Stimulated activated CD8-positive, alpha-beta memory T cell treated with anti-CD3 and anti-CD28 coated beads, Interleukin-7, amount 100 ng/mL, for 4 hours (primary cell): ENCODE results near the gene CNR2.
"Not testable (repeated sequence)": the region's sequence is repeated elsewhere in the genome, so short reads cannot be mapped to it uniquely, and the experiment has no call there.

Experiments used
- DNase-seq, 2 donors: peaks; one replicate each; pipeline ENCODE4 v3.0.0-alpha.2; 2020; ENCODE audit warnings: low read depth in 2 of 2

CNR2 gene

GRCh38 chr1:23916209-23917131 lies 3.3 kb upstream of the CNR2 start:
- peak; percentile 23 to 42 for DNase-seq

GRCh38 chr1:23915466-23915865 lies 2.3 kb upstream of the CNR2 start:
- no peak for DNase-seq

- no peak for DNase-seq
Observed at GRCh38 chr1:23914921-23915320, 1.8 kb upstream of the CNR2 start.

GRCh38 chr1:23911921-23912320 lies 1.2 kb downstream of the CNR2 start:
- no peak for DNase-seq

GRCh38 chr1:23910553-23911246 lies 2.5 kb downstream of the CNR2 start:
- DNase-seq: no peak

- no peak for DNase-seq
Observed at GRCh38 chr1:23910144-23910543, 3.0 kb downstream of the CNR2 start.

- no peak for DNase-seq
Observed at GRCh38 chr1:23909412-23909811, 3.8 kb downstream of the CNR2 start.

- DNase-seq: no peak
Observed at GRCh38 chr1:23908453-23909341, 4.5 kb downstream of the CNR2 start.

GRCh38 chr1:23906731-23907130 lies 6.4 kb downstream of the CNR2 start:
- no peak for DNase-seq

- no peak for DNase-seq
Observed at GRCh38 chr1:23905461-23906025, 7.6 kb downstream of the CNR2 start.

- no peak for DNase-seq
Observed at GRCh38 chr1:23904748-23905357, 8.3 kb downstream of the CNR2 start.

GRCh38 chr1:23903754-23904153 lies 9.4 kb downstream of the CNR2 start:
- no peak for DNase-seq

GRCh38 chr1:23902321-23903278 lies 10.6 kb downstream of the CNR2 start:
- no peak for DNase-seq

GRCh38 chr1:23900017-23900416 lies 13.1 kb downstream of the CNR2 start:
- not testable (repeated sequence) for DNase-seq

GRCh38 chr1:23899070-23899469 lies 14.1 kb downstream of the CNR2 start:
- no peak for DNase-seq

- no peak for DNase-seq
Observed at GRCh38 chr1:23897083-23897482, 16.1 kb downstream of the CNR2 start.

GRCh38 chr1:23896491-23896890 lies 16.7 kb downstream of the CNR2 start:
- DNase-seq: no peak

GRCh38 chr1:23895993-23896392 lies 17.2 kb downstream of the CNR2 start:
- no peak for DNase-seq

- DNase-seq: no peak
Observed at GRCh38 chr1:23895082-23895481, 18.1 kb downstream of the CNR2 start.

- no peak for DNase-seq
Observed at GRCh38 chr1:23889074-23889473, 24.1 kb downstream of the CNR2 start.
